ENCODE measurements around the gene SPDYE5. TPM values are rescaled to one million over a fixed set of nuclear protein-coding genes. Genes with fewer than 3 reads are reported as not detected.
"Not testable (repeated sequence)": the region's sequence is repeated elsewhere in the genome, so short reads cannot be mapped to it uniquely, and the experiment has no call there.

Gene SPDYE5, protein sequence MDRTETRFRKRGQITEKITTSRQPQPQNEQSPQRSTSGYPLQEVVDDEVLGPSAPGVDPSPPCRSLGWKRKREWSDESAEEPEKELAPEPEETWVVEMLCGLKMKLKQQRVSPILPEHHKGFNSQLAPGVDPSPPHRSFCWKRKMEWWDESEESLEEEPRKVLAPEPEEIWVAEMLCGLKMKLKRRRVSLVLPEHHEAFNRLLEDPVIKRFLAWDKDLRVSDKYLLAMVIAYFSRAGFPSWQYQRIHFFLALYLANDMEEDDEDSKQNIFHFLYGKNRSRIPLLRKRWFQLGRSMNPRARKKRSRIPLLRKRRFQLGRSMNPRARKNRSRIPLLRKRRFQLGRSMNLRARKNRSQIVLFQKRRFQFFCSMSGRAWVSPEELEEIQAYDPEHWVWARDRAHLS
- total RNA-seq (under 1 TPM in 1 of 2 experiments, not detected in 1; 0.26 TPM), polyA plus RNA-seq (under 1 TPM in 1 of 3 donors, not detected in 2; 0.10 TPM), total RNA-seq (0 to 0.06 (median 0) reads per million in 6 experiments)

DNA sequence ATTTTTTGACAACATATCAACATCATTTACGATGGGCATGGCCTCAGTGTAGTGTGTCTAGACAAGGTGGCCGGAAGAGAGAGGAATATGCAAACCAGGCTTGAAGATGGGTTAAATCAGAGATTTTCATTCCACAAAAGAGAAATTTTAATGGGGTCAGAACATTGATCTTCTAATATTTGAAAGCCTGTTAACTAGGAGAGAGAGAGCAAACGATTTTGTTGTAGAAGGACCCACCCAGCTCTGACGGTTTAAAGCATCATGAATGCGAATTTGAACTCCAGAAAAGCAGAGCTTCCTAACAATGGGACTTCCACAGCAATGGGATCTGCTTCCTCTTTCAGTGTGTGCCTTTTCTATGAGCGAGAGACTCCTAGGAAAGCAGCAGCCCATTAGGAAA is at the start of gene SPDYE5:
Gene SPDYE5 (plus strand): TSS at position 301 of the 400 bp plus-strand sequence. CDS start 1,728 bp downstream, outside the sequence.
- H3K4me3 Mint-ChIP-seq, H3K36me3 Mint-ChIP-seq, POLR2A ChIA-PET, ATAC-seq, H3K4me1 Mint-ChIP-seq, DNase-seq, H3K9me3 Mint-ChIP-seq, H3K27me3 Mint-ChIP-seq: not testable (repeated sequence)
- H3K27ac Mint-ChIP-seq, result peak within 1 kb of the TSS in 2 of 10 donors; percentile 40 to 48

DNA sequence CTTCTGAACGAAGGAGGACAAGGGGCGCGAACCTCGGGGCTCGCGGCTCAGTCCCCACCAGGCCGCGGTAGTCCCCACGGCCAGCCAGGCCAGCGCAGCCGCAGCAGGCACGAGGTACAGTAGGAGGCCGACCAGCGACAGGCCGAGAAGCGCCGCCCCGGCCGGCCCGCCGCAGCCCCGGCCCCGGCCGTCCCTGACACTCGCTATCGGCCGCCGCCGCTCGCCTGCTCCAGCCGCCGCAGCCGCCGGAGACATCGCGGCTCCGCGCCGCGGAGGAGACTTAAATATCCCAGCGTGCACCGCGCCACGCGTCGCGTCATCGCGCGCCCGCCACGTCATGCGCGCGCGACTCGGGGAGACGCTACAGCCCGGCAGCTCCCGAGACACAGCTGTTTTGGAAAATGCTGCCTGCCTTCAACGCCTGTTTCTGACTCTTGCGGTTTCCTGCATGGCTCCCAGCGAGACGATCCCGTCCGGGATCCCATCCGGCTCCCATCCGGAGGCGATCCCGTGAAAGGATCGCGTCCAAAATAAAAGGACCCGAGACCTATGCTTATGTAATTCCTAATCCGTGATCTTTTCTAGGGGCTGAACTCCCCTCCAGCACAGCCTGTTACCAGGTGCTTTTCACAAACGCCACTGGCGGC is 49.5 kb upstream of the SPDYE5 start:
- Mint-ChIP-seq H3K27ac (peak overlapping the region; percentile 88 to 98 (median 96)), H3K4me1 (peaks cover 7 to 26% (median 15%) of the 10 kb centered on the region in 4 donors), H3K36me3 (peaks cover 0 to 35% (median 12%) of the 10 kb centered on the region in 3 donors), H3K4me3 (peak overlapping the region; percentile 78 to 98 (median 94))
- H3K27me3 Mint-ChIP-seq, H3K9me3 Mint-ChIP-seq, POLR2A ChIA-PET: not testable (repeated sequence)
- peak in 8 of 10 donors; percentile 7 to 74 (median 38) for DNase-seq
- peak; percentile 91 to 94 for ATAC-seq

DNA sequence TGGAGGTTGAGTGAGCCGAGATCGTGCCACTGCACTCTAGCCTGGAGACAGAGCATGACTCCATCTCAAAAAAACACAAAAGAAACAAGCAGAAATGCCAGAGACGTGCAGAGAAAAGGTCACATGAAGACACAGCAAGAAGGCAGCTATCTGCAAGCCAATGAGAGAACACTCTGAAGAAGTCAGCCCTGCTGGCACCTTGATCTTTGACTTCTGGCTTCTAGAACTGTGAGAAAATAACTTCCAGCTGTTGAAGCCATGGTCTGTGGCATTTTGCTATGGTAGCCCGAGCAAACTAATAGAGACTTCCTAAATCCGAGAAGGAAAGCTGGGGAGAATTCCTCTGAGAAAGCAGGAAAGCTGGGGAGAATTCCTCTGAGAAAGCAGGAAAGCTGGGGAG is 42.2 kb upstream of the SPDYE5 start:
- H3K27me3 Mint-ChIP-seq, H3K4me1 Mint-ChIP-seq, H3K4me3 Mint-ChIP-seq, H3K9me3 Mint-ChIP-seq, POLR2A ChIA-PET, DNase-seq, ATAC-seq, H3K27ac Mint-ChIP-seq: not testable (repeated sequence)
- peaks cover 0 to 12% (median 0%) of the 10 kb centered on the region in 3 donors for H3K36me3 Mint-ChIP-seq

DNA sequence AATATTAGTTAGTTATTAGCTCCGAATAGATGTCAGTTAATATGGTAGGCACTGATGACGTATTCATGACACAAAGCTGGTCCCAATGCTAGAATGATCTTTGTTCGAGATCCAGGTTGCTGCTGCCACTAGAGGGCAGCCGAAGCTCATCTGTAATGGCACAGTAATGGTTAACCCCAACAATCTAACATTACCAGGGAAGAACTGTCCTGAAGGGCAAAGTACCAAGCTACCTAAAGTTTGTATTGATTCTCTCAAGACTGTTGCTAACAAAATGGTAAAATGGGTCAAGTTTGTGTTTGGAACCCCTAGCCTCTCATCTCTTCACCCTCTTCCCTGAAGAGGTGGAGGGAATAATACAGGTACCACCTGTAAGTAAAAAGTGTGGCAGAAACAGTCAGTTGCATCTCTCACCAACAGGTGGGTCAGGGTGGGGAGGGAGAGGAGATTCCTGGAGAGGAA is 39.6 kb upstream of the SPDYE5 start:
- POLR2A ChIA-PET, H3K4me3 Mint-ChIP-seq, H3K4me1 Mint-ChIP-seq, H3K27me3 Mint-ChIP-seq, H3K9me3 Mint-ChIP-seq: not testable (repeated sequence)
- peak; percentile 84 to 88 for ATAC-seq
- peak overlapping the region in 2 of 10 donors; percentile 56 to 77 for H3K27ac Mint-ChIP-seq
- peaks cover 0 to 12% (median 0%) of the 10 kb centered on the region in 3 donors for H3K36me3 Mint-ChIP-seq
- DNase-seq, result peak in 3 of 10 donors; percentile 17 to 26 (median 20)

DNA sequence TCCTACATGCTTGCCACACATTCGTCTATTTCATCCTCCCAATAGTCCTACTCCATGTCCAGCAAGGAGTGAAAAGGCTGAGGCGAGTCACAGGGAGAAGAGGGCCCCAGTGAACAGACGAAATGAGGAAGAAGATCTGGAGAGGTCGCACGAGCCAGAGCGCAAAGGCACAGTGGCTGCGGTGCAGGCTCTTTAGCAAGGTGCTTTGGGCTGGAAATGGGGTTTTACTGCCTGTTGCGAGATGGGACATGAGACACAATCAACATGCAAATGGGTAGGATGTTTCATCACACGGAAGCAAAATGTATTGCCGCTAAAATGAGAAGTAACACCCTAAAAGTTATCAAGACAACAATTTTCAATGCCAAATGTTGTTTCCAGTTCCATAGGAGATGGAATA is 35.7 kb upstream of the SPDYE5 start:
- H3K27ac Mint-ChIP-seq, H3K36me3 Mint-ChIP-seq, H3K4me3 Mint-ChIP-seq, POLR2A ChIA-PET, ATAC-seq, H3K9me3 Mint-ChIP-seq, H3K27me3 Mint-ChIP-seq, H3K4me1 Mint-ChIP-seq, DNase-seq: not testable (repeated sequence)

DNA sequence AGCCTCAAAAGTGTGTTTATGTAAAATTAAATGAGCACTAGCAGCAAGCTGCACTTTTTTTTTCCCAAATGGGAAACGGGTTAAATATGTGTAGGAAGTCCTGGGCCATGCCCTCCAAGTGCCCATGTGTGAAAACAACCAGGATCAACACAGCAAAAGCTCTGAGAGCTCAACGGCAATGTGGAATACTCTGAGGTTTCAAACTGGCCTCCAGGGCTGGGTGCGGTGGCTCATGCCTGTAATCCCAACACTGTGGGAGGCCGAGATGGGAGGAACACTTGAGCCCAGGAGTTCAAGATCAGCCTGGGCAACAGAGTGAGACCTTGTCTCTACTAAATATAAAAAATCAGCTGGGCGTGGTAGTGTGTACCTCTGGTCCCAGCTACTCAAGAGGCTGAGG is 34.1 kb upstream of the SPDYE5 start:
- ATAC-seq, POLR2A ChIA-PET, H3K4me3 Mint-ChIP-seq, H3K27me3 Mint-ChIP-seq, H3K4me1 Mint-ChIP-seq, H3K36me3 Mint-ChIP-seq, H3K27ac Mint-ChIP-seq, DNase-seq, H3K9me3 Mint-ChIP-seq: not testable (repeated sequence)

DNA sequence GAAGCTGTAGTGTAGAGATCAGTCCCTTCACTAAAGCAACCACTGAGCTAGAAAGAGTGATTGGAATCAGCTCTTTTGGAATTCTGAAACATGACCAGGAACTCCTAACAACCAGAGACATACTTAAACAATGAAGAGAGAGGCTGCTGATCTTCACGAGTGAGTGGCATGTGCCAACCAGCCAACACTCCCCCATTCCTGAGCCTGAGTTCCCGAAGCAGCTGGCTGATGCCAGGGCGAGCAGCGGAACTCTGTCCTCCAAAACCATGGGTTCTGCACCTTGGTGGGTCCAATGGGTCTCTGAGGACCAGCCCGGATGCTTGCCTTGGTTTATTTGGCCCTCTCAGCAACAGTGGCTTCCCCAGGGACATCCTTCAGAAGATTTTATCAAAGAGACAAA is 31.6 kb upstream of the SPDYE5 start:
- ATAC-seq, H3K36me3 Mint-ChIP-seq, H3K4me3 Mint-ChIP-seq, H3K4me1 Mint-ChIP-seq, POLR2A ChIA-PET, H3K9me3 Mint-ChIP-seq, H3K27me3 Mint-ChIP-seq, DNase-seq: not testable (repeated sequence)
- H3K27ac Mint-ChIP-seq, result peak overlapping the region in 2 of 10 donors; percentile 46 to 60

DNA sequence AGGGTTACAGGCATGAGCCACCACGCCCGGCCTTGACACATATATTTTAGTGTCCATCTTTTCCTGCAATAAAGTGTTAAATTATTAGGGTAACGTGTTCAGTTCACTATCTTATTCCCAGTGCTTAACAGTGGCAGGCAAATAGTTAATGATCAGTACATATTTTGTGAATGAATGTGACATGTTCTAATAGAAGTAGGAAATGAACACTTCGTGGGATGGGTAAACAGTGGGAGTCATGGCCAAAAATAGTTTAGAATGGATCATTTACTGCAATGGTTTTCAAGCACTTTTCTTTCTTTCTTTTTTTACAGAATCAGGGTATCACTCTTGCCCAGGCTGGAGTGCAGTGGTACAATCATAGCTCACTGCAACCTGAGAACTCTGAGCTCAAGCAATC is 22.0 kb upstream of the SPDYE5 start:
- DNase-seq, H3K4me1 Mint-ChIP-seq, H3K27me3 Mint-ChIP-seq, ATAC-seq, H3K4me3 Mint-ChIP-seq, POLR2A ChIA-PET, H3K9me3 Mint-ChIP-seq: not testable (repeated sequence)
- Mint-ChIP-seq H3K36me3 (peaks cover 0 to 64% (median 9%) of the 10 kb centered on the region in 3 donors), H3K27ac (peak overlapping the region in 1 of 10 donors; percentile 72)

DNA sequence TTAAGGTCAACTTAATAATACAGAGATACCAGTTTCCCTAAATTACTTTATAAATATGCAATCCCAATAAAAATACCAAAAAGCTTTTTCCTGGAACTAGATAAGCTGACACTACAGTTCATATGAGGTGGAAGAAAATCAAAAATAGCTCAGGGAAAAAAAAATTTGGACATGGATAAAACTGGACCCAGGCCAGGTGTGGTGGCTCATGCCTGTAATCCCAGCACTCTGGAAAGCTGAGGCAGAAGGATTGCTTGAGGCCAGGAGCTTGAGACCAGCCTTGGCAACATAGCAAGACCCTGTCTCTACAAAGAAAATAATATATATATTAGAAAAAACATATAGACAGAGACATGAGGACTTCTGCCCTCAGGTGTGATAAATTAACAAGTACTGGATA is 14.7 kb upstream of the SPDYE5 start:
- POLR2A ChIA-PET, DNase-seq, H3K27me3 Mint-ChIP-seq, H3K4me3 Mint-ChIP-seq, ATAC-seq, H3K9me3 Mint-ChIP-seq, H3K27ac Mint-ChIP-seq: not testable (repeated sequence)
- Mint-ChIP-seq H3K36me3 (peaks cover 0 to 43% (median 2%) of the 10 kb centered on the region in 3 donors), H3K4me1 (peaks cover 4 to 18% (median 6%) of the 10 kb centered on the region in 4 donors)

DNA sequence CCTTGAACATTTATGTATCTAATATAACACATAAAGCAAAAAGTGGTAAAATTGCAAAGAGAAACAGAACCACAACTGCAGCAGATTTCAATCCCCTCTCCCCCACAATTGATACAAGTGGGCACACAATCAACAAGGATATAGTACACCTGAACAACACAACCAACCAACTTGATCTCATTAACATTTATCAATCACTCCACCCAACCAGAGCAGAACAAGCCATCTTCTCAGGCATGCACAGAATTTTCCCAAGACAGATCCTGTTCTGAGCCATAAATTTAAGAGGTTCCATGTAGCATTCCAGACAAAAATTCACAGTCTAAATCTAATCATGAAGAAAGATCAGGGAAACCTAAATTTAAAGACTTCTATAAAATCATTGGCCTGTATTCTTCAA is 11.8 kb upstream of the SPDYE5 start:
- H3K27me3 Mint-ChIP-seq, H3K4me3 Mint-ChIP-seq, H3K9me3 Mint-ChIP-seq, ATAC-seq, H3K27ac Mint-ChIP-seq, POLR2A ChIA-PET, DNase-seq: not testable (repeated sequence)
- Mint-ChIP-seq H3K36me3 (peaks cover 0 to 36% (median 4%) of the 10 kb centered on the region in 3 donors), H3K4me1 (peaks cover 6 to 25% (median 16%) of the 10 kb centered on the region in 4 donors)

DNA sequence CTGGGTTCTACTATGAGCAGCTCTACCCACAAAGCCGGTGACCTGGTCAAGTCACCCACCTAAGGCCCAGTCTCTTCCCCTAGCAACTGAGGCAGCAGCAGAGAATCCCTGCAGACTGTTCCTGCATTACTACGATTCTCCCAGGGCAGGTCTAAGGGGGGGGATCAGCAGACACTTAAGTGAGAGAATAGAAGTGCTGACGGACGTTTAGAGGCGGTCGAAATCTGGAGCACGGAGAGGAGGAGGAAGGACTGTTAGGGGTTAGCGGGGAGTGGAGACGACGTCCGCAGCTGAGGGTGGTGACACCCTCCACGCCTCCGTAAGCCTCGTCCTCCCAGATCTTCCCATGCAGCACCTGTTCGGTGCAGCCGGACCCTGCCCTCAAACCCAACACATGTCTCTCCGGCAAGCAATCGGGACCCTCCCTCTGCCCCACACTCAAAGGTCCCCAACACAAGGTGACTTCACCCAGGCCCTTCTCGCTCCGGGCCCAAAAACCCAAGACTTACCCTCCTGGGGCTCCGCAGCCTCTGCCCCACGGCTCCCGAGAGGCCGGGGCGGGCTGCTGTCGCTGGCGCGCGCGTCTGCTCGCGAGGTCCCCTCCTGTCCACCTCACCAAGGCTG is 6.7 kb upstream of the SPDYE5 start:
- peaks cover 6 to 25% (median 15%) of the 10 kb centered on the region in 4 donors for H3K4me1 Mint-ChIP-seq
- DNase-seq (peak in 2 of 10 donors; percentile 3 to 16), ATAC-seq (peak in 1 of 2 donors; percentile 34)
- peaks cover 0 to 20% (median 4%) of the 10 kb centered on the region in 3 donors for H3K36me3 Mint-ChIP-seq
- POLR2A ChIA-PET, H3K27me3 Mint-ChIP-seq, H3K9me3 Mint-ChIP-seq: not testable (repeated sequence)
- H3K27ac Mint-ChIP-seq, result peak overlapping the region; percentile 66 to 89 (median 84)
- peak overlapping the region; percentile 82 to 94 (median 89) for H3K4me3 Mint-ChIP-seq

DNA sequence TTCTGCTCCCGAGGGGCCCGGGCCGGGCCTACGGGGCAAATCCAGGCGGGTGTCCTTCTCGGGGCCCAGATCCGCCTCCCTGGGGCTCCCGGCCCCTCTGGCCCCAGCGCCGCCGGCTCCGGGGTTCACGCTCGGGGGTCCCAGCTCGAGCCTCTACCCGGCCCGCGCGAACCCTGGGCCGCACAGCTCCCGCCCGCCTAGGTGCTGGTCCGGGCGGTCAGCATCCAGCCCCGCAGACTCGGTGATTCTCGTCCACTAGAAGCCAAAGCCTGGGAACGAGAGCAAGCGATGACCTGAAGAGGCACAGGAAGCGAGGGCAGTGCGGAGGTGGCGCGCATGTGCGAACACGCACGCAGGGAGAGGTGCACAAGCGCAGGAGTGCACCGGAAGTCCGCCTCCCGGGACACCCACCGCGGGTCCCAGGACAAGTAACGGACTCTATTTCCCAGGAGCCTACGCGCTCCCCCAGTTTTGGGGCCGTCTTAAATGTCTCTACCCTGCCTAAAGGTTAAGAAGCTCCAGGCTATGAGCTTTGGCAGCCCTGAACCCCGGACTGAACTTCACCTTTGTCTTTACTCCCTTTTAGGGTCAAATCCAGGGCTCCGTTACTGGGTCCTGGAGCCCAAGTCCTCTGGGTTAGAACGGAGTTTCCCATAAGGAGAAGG is 6.0 kb upstream of the SPDYE5 start, which contains the start of gene POM121C:
Gene POM121C (minus strand): TSS at position 321 of the 665 bp plus-strand sequence. CDS start 44,803 bp downstream, outside the sequence.
- DNase-seq (peak; percentile 71 to 93 (median 80)), ATAC-seq (peak; percentile 99)
- Mint-ChIP-seq H3K27ac (peak within 1 kb of the TSS; percentile 66 to 91 (median 84)), H3K4me1 (peaks cover 6 to 25% (median 15%) of the 10 kb centered on the region in 4 donors), H3K36me3 (peaks cover 0 to 20% (median 4%) of the 10 kb centered on the region in 3 donors), H3K4me3 (peak within 1 kb of the TSS; percentile 82 to 94 (median 89))
- H3K9me3 Mint-ChIP-seq, POLR2A ChIA-PET, H3K27me3 Mint-ChIP-seq: not testable (repeated sequence)

All from naive thymus-derived CD8-positive, alpha-beta T cell (primary cell).